ENCODE data around the gene ZNF491.
"Not testable (repeated sequence)": the region's sequence is repeated elsewhere in the genome, so short reads cannot be mapped to it uniquely, and the experiment has no call there.

Gene ZNF491

DNA sequence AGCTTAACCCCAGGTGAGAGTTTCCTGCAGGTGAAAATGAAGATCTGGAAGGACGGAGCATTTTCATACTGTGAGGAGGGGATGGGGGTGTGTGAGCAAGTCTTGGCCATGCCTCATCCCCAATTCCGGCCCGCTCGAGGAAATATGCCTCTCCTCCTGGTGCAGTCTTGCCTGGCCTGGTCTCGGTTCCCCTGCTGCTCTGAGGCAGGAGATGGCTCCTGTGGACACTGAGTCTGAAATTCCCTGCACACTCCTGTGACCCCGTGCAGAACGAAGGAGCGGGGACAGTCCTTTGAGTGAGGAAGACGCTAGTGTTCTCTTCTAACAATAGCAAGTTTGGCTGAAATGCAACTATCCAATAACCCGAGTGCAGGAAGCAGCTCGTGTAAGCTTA lies 49.9 kb downstream of the ZNF491 start:
- no peaks in the 10 kb centered on the region for H3K9me3 ChIP-seq (ENCODE audit: low read depth, low read length)

GRCh38 chr19:11848594-11849469 lies 50.5 kb downstream of the ZNF491 start, which contains the start of gene ZNF439:
TSS of gene ZNF439 (plus strand) at chr19:11848726. CDS start at chr19:11848868, 142 bp downstream.
- no peaks in the 10 kb centered on the region for H3K36me3 ChIP-seq (ENCODE audit: insufficient read depth, low read length)
- no peaks in the 10 kb centered on the region for H3K9me3 ChIP-seq (ENCODE audit: low read depth, low read length)
- no peak for DNase-seq (ENCODE audit: low read depth, low spot score)
- no peak within 1 kb of the TSS for H3K27ac ChIP-seq
- peak within 1 kb of the TSS; percentile 63 for H3K4me3 ChIP-seq
- no peak within 1 kb of the TSS for H3K9ac ChIP-seq (ENCODE audit: insufficient read length)
- TF ChIP-seq EZH2 (IDR thresholded peaks at IDR 0.05): no peak
- TF ChIP-seq FOXP2 (optimal IDR thresholded peaks at IDR 0.05; ENCODE audit: control extremely low read depth, extremely low read length, insufficient read depth): no peak
- TF ChIP-seq POLR2AphosphoS5 (IDR thresholded peaks at IDR 0.05; ENCODE audit: borderline replicate concordance, low read depth, low read length): no peak

More for the DNA sequence above, 49.9 kb downstream of the ZNF491 start:
- no peaks in the 10 kb centered on the region for H3K36me3 ChIP-seq (ENCODE audit: insufficient read depth, low read length)
- peak overlapping the region; percentile 63; the same call in 1 of the 2 replicates for H3K4me3 ChIP-seq
- no peak for TF ChIP-seq POLR2AphosphoS5 (IDR thresholded peaks at IDR 0.05; ENCODE audit: borderline replicate concordance, low read depth, low read length)
- no peak for TF ChIP-seq FOXP2 (optimal IDR thresholded peaks at IDR 0.05; ENCODE audit: control extremely low read depth, extremely low read length, insufficient read depth)
- TF ChIP-seq EZH2 (IDR thresholded peaks at IDR 0.05): no peak
- H3K9ac ChIP-seq (ENCODE audit: insufficient read length): no peak overlapping the region
- H3K27ac ChIP-seq: no peak overlapping the region
- DNase-seq (ENCODE audit: low read depth, low spot score): no peak

DNA sequence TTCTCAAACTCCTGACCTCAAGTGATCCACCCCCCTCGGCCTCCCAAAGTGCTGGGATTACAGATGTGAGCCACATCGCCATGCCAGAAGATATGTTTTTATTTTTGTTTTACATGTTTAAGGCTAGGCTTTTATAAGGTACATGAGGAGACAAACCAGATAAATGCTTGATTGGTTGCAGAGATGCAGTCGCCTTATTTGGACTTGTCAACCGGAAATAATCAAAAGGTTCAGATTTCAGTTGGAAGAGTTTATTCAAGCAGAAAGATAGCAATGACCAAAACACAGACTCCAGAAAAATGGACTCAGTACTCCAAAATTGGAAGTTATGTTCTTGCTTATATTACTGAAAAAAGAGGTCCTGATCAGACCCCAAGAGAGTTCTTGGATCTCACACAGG lies 52.0 kb downstream of the ZNF491 start:
- not testable (repeated sequence) for H3K9ac ChIP-seq (ENCODE audit: insufficient read length); H3K4me3 ChIP-seq; H3K36me3 ChIP-seq (ENCODE audit: insufficient read depth, low read length); H3K27ac ChIP-seq; DNase-seq (ENCODE audit: low read depth, low spot score); H3K9me3 ChIP-seq (ENCODE audit: low read depth, low read length)

GRCh38 chr19:11853358-11853757 lies 55.0 kb downstream of the ZNF491 start:
- H3K9me3 ChIP-seq (ENCODE audit: low read depth, low read length): no peaks in the 10 kb centered on the region
- no peak overlapping the region for H3K27ac ChIP-seq
- no peak for DNase-seq (ENCODE audit: low read depth, low spot score)
- H3K36me3 ChIP-seq (ENCODE audit: insufficient read depth, low read length): no peaks in the 10 kb centered on the region
- no peak overlapping the region for H3K4me3 ChIP-seq
- H3K9ac ChIP-seq (ENCODE audit: insufficient read length): no peak overlapping the region
- TF ChIP-seq EZH2 (IDR thresholded peaks at IDR 0.05) (no peak), POLR2AphosphoS5 (IDR thresholded peaks at IDR 0.05; ENCODE audit: borderline replicate concordance, low read depth, low read length) (no peak), FOXP2 (optimal IDR thresholded peaks at IDR 0.05; ENCODE audit: control extremely low read depth, extremely low read length, insufficient read depth) (no peak)

GRCh38 chr19:11856596-11857250 lies 58.4 kb downstream of the ZNF491 start:
- H3K9me3 ChIP-seq (ENCODE audit: low read depth, low read length): no peaks in the 10 kb centered on the region
- DNase-seq (ENCODE audit: low read depth, low spot score): no peak
- H3K36me3 ChIP-seq (ENCODE audit: insufficient read depth, low read length): no peaks in the 10 kb centered on the region
- H3K9ac ChIP-seq (ENCODE audit: insufficient read length): no peak overlapping the region
- TF ChIP-seq FOXP2 (optimal IDR thresholded peaks at IDR 0.05; ENCODE audit: control extremely low read depth, extremely low read length, insufficient read depth) (no peak), POLR2AphosphoS5 (IDR thresholded peaks at IDR 0.05; ENCODE audit: borderline replicate concordance, low read depth, low read length) (no peak), EZH2 (IDR thresholded peaks at IDR 0.05) (no peak)
- no peak overlapping the region for H3K4me3 ChIP-seq
- H3K27ac ChIP-seq: no peak overlapping the region
